GM21717 (cell line): Measurements from ENCODE around the gene TMEM42.

ENCODE experiments used
- ATAC-seq: cut with Tn5 transposase; IDR thresholded peaks from one replicate; pipeline ENCODE4 v1.9.1; 2021; ENCODE audit warnings: mild to moderate bottlenecking, moderate library complexity; ENCODE audit not compliant: unreplicated experiment

Gene TMEM42

GRCh38 chr3:44870375-44871061, 8.8 kb downstream of the TMEM42 start:
- ATAC-seq, result no peak

GRCh38 chr3:44874308-44874707, 12.6 kb downstream of the TMEM42 start, which contains the start of gene TGM4:
TGM4 (plus strand) TSS chr3:44874608; CDS start chr3:44874679, 71 bp downstream.
- no peak for ATAC-seq

- ATAC-seq, result no peak
These were observed 13.9 kb downstream of the TMEM42 start for GRCh38 chr3:44875596-44875995.

- no peak for ATAC-seq
These were observed 15.6 kb downstream of the TMEM42 start for GRCh38 chr3:44877333-44877732.

GRCh38 chr3:44880284-44880683, 18.6 kb downstream of the TMEM42 start:
- no peak for ATAC-seq

- no peak for ATAC-seq
These were observed 21.7 kb downstream of the TMEM42 start for GRCh38 chr3:44883213-44883955.

- no peak for ATAC-seq
These were observed 22.3 kb downstream of the TMEM42 start for GRCh38 chr3:44883999-44884431.

- ATAC-seq, result no peak
These were observed 23.9 kb downstream of the TMEM42 start for GRCh38 chr3:44885618-44886017.

GRCh38 chr3:44886561-44886960, 24.8 kb downstream of the TMEM42 start:
- no peak for ATAC-seq

GRCh38 chr3:44887101-44887500, 25.4 kb downstream of the TMEM42 start:
- ATAC-seq, result no peak

- ATAC-seq, result no peak
These were observed 28.5 kb downstream of the TMEM42 start for GRCh38 chr3:44890258-44890657.

GRCh38 chr3:44890852-44891251, 29.1 kb downstream of the TMEM42 start:
- ATAC-seq, result no peak

GRCh38 chr3:44892689-44893088, 31.0 kb downstream of the TMEM42 start:
- ATAC-seq, result no peak

- ATAC-seq, result no peak
These were observed 31.4 kb downstream of the TMEM42 start for GRCh38 chr3:44893097-44893496.

- no peak for ATAC-seq
These were observed 32.8 kb downstream of the TMEM42 start for GRCh38 chr3:44894485-44894884.

- ATAC-seq, result no peak
These were observed 34.7 kb downstream of the TMEM42 start for GRCh38 chr3:44896440-44896839.

GRCh38 chr3:44899683-44900367, 38.1 kb downstream of the TMEM42 start:
- ATAC-seq, result no peak

- ATAC-seq, result no peak
These were observed 40.9 kb downstream of the TMEM42 start for GRCh38 chr3:44902628-44903027.

GRCh38 chr3:44903314-44903713, 41.6 kb downstream of the TMEM42 start:
- no peak for ATAC-seq

GRCh38 chr3:44903751-44904150, 42.0 kb downstream of the TMEM42 start:
- ATAC-seq, result no peak

GRCh38 chr3:44905446-44906157, 43.9 kb downstream of the TMEM42 start:
- no peak for ATAC-seq
